Cardiac muscle cell (in vitro differentiated cells and primary cell): Measurements from ENCODE around the gene HECW1. TPM values are rescaled to one million over a fixed set of nuclear protein-coding genes. Genes with fewer than 3 reads are reported as not detected.

Experiments used
- DNase-seq, 2 donors: peaks; one replicate each; pipeline versions ENCODE4 v3.0.0 to v3.0.0-alpha.2; 2010 to 2017; ENCODE audit warnings: low read depth in 1 of 2, low spot score in 1 of 2
- H3K27ac ChIP-seq: fragments of 200-600 bp; sonication (generic); 2 replicates; pipeline ENCODE4 v1.5.1; 2016
- H3K27me3 ChIP-seq: fragments of 200-600 bp; sonication (generic); 2 replicates; pipeline ENCODE4 v1.6.0; 2016; ENCODE audit warnings: control low read depth
- H3K36me3 ChIP-seq: fragments of 200-600 bp; sonication (generic); 2 replicates; pipeline ENCODE4 v1.5.1; 2016; ENCODE audit warnings: control low read depth
- H3K4me1 ChIP-seq: fragments of 200-600 bp; sonication (generic); 2 replicates; pipeline ENCODE4 v1.8.1; 2017; ENCODE audit warnings: low read depth, mild to moderate bottlenecking, mixed run types
- H3K4me3 ChIP-seq: fragments of 200-600 bp; sonication (generic); 2 replicates; pipeline ENCODE4 v1.5.1; 2016; ENCODE audit warnings: mild to moderate bottlenecking
- H3K9me3 ChIP-seq: fragments of 200-600 bp; sonication (generic); 2 replicates; pipeline ENCODE4 v1.5.1; 2017; ENCODE audit warnings: low read depth, mild to moderate bottlenecking, control low read depth
- polyA plus RNA-seq: library from polyadenylated mRNA; unstranded; fragments of >200 nt; fragmentation: Nextera tagmentation; extraction: Ambion mirVana; gene quantifications from 2 replicates; pipeline ENCODE4 v1.2.1, GENCODE V29; 2016
- total RNA-seq: library from RNA; depleted of rRNA; stranded (reverse); fragments of >200 nt; gene quantifications from 2 replicates; pipeline ENCODE4 v1.2.3, GENCODE V29; 2016
- TF ChIP-seq, protein P1 (sequence below): IDR thresholded peaks from 2 replicates; pipeline ENCODE4 v1.5.1; 2012; ENCODE audit warnings: low read depth, mild to moderate bottlenecking, low read length

Gene HECW1
- total and polyA plus RNA-seq, 2 experiments from 2014 or later = 0.06 to 0.13 TPM

DNA sequence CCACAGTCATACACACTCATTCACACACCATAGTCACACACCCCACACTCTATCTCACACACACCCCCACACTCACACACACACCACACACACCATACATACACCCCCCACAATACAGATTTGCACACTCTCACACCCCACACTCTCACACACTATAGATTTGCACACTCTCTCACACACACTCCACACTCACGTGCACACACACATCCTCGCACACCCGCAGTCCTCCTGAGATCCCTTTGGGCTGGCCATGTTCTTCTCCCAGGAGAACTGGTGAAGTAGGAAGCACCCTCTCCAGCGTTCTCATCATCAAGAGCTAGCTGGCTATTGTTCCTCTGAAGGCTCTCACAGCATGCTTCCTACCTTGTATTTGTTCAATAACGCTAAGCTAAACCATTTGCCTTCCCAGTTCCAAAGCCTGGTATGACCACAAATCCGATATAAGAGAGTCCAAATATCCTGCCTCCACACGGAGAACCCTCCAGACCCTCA lies 86.2 kb downstream of the HECW1 start:
- H3K4me3 ChIP-seq = no peak overlapping the region
- no peaks in the 10 kb centered on the region for H3K27me3 ChIP-seq
- no peaks in the 10 kb centered on the region for H3K36me3 ChIP-seq
- TF ChIP-seq, protein P1, sequence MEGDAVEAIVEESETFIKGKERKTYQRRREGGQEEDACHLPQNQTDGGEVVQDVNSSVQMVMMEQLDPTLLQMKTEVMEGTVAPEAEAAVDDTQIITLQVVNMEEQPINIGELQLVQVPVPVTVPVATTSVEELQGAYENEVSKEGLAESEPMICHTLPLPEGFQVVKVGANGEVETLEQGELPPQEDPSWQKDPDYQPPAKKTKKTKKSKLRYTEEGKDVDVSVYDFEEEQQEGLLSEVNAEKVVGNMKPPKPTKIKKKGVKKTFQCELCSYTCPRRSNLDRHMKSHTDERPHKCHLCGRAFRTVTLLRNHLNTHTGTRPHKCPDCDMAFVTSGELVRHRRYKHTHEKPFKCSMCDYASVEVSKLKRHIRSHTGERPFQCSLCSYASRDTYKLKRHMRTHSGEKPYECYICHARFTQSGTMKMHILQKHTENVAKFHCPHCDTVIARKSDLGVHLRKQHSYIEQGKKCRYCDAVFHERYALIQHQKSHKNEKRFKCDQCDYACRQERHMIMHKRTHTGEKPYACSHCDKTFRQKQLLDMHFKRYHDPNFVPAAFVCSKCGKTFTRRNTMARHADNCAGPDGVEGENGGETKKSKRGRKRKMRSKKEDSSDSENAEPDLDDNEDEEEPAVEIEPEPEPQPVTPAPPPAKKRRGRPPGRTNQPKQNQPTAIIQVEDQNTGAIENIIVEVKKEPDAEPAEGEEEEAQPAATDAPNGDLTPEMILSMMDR = no peak
- no peak for DNase-seq
- no peak overlapping the region for H3K27ac ChIP-seq
- no peaks in the 10 kb centered on the region for H3K4me1 ChIP-seq
- H3K9me3 ChIP-seq = no peaks in the 10 kb centered on the region

DNA sequence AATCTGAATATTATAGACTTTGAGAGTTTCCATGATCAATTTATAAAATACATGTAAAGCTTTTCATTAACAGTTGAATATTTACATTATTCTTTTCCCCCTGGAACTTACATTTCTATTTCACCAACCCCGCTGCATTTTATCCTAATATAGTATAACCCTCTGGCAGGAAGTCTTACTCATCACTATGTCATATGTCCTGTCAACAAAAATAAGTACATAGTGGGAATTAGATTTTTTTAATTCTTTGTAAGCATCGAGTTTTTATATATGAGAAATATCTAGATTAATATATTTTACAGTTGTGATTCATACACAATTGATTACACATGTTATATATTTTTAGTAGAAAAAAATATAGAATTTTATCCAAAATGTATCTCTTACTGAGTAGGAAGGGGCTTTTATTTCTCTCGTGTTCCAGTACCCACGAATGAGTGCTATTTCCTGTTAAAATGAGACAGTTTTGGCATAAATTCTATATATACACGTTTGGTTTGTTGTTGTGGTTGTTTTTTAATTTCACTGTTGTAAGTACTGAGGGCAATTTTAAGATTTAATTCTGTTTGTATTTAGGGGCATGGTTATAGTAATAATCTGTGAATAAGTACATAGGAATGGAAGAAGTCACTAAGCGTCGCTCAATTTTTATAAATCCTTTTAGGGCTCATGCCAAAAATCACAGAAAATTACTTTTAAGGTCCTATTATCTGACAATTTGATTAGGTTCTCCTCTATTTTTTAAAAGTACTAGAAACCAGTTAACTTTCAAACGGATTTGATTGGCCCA lies 87.1 kb downstream of the HECW1 start:
- no peak overlapping the region for H3K4me3 ChIP-seq
- no peaks in the 10 kb centered on the region for H3K9me3 ChIP-seq
- H3K27me3 ChIP-seq = no peaks in the 10 kb centered on the region
- DNase-seq = peak in 1 of 2 donors; percentile 46
- H3K36me3 ChIP-seq = no peaks in the 10 kb centered on the region
- no peaks in the 10 kb centered on the region for H3K4me1 ChIP-seq
- TF ChIP-seq, protein P1 = no peak
- H3K27ac ChIP-seq = no peak overlapping the region

DNA sequence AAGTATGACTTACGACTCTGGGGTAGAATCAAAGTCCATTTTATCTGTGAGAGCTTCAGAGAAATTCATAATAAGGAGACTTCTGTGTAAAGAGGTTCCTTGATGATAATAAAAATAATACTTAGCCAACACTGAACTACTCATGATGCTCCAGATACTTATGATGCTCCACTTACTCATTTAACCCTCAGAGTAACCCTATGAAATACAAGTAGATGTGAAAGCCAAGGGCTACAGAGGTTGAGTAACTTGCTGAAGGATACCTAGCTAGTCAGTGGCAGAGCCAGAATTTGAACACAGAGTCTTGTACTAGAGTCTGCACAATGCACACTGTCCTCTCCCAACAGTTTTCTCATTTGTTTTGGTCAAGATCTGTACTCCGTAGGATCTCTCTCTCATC lies 89.5 kb downstream of the HECW1 start:
- Histone ChIP-seq H3K4me3 (no peak overlapping the region), H3K27ac (no peak overlapping the region), H3K4me1 (no peaks in the 10 kb centered on the region), H3K9me3 (no peaks in the 10 kb centered on the region), H3K27me3 (no peaks in the 10 kb centered on the region), H3K36me3 (no peaks in the 10 kb centered on the region)
- TF ChIP-seq, protein P1 = no peak
- no peak for DNase-seq

DNA sequence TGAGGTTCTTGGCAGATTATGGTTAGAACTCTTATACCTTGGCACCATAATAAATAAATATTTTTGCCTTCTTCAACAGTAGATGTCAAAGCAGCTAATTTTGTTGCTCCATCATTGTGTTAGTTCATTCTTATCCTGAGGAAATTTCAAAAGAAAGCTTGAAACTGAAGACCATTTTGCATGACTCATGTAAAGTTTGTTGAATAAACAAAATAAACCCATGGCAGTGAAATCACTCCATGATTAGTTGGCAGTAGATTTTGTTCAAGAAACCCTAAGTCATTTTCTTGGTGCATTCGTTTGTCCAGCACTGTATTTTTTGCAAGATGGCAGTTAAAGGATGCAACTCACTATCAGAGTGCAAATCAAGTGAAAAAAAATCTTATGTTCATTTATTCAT lies 91.6 kb downstream of the HECW1 start:
- peak in 1 of 2 donors; percentile 21 for DNase-seq

DNA sequence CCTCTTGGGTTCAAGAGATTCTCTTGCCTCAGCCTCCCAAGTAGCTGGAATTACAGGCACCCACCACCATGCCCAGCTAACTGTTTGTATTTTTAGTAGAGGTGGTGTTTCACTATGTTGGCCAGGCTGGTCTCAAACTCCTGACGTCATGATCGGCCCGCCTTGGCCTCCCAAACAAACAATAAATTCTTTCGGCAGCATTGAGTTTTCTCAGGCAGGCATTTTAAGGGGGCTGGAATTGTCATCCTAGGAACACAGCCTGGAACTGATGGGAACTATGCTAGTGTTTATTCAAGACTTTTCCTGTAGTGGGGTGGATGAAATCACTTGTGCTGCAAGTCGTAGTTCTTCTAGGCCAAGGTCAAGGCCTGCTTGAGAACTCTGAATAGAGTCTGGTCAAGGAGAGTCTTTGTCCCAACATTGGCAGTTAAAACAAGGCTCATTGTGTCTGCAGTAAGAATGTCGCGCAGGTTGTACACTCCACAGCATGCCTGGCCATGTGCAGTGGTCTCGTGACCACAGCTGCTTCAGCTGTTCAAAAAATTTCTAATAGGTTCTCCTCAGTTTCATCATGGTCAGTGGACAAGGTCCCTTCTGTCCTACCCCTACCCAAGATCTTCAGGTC lies 92.8 kb downstream of the HECW1 start:
- Histone ChIP-seq H3K36me3 (no peaks in the 10 kb centered on the region), H3K9me3 (no peaks in the 10 kb centered on the region), H3K4me1 (no peaks in the 10 kb centered on the region), H3K27me3 (no peaks in the 10 kb centered on the region), H3K27ac (no peak overlapping the region), H3K4me3 (no peak overlapping the region)
- no peak for DNase-seq
- TF ChIP-seq, protein P1 = no peak

More for the DNA sequence above, 91.6 kb downstream of the HECW1 start:
- no peak overlapping the region for H3K27ac ChIP-seq
- TF ChIP-seq, protein P1 = no peak
- H3K4me3 ChIP-seq = no peak overlapping the region
- no peaks in the 10 kb centered on the region for H3K27me3 ChIP-seq
- H3K4me1 ChIP-seq = no peaks in the 10 kb centered on the region
- no peaks in the 10 kb centered on the region for H3K36me3 ChIP-seq
- H3K9me3 ChIP-seq = no peaks in the 10 kb centered on the region
